GM12801 (cell line): ENCODE data around the gene FTO.

Source experiments
- CTCF ChIP-seq: IDR thresholded peaks from one replicate; pipeline ENCODE4 v1.5.1; 2011; ENCODE audit warnings: control low read depth; ENCODE audit not compliant: insufficient read length; ENCODE audit errors: extremely low read depth

The FTO gene

GRCh38 chr16:53926209-53926608 is 222.3 kb downstream of the FTO start:
- no peak for TF ChIP-seq CTCF

GRCh38 chr16:53932975-53933374 is 229.0 kb downstream of the FTO start:
- TF ChIP-seq CTCF = no peak

GRCh38 chr16:53933407-53933806 is 229.5 kb downstream of the FTO start:
- TF ChIP-seq CTCF = no peak

- no peak for TF ChIP-seq CTCF
These were observed 232.1 kb downstream of the FTO start for GRCh38 chr16:53936052-53936451.

GRCh38 chr16:53936529-53936928 is 232.6 kb downstream of the FTO start:
- no peak for TF ChIP-seq CTCF

- no peak for TF ChIP-seq CTCF
These were observed 233.4 kb downstream of the FTO start for GRCh38 chr16:53937161-53937880.

- TF ChIP-seq CTCF = no peak
These were observed 240.1 kb downstream of the FTO start for GRCh38 chr16:53944025-53944424.
